Heart left ventricle (tissue), 13 donors: ENCODE results near the gene CTXN3.

Source experiments
- POLR2A ChIP-seq, 2 donors: fragments of 450-650 bp; IDR thresholded peaks; one replicate each; pipeline ENCODE4 v1.6.1; 2017; ENCODE audit warnings: antibody characterized with exemption in 2 of 2, mild to moderate bottlenecking in 2 of 2, moderate library complexity in 2 of 2
- TF ChIP-seq, protein P1 (sequence below), 12 donors: fragments of 200-600 bp; sonication (generic) in 4 of 12; IDR thresholded peaks; one replicate each; pipeline versions ENCODE4 v1.5.0 to v1.8.0; 2018 to 2022; ENCODE audit warnings: antibody characterized with exemption in 12 of 12, mild to moderate bottlenecking in 5 of 12
- donor health status: ischemic (EF 13 %, LVEDD 7.1; RV severe dilation, severe dysfunction).
- donor health status: DM: no; HTN: yes; CAD: no.
- donor health status: DM: no; HTN: no; CAD: no.
- donor health status: ischemic (EF 25% LVEDD 6.9; RV normal size, moderate dysfunction).
- donor health status: ischemic (EF 25% LVEDD 5.7; RV mildly dilated, moderate dysfunction).
- donor health status: ischemic (EF 35%, LVEDD 5.7; RV mildly dilated, moderate dysfunction).
- donor health status: nonischemic (EF 11% LVEDD 7.7; RV severe dilation, severe dysfunction).
- donor health status: DM: yes; HTN: yes; CAD: no.
- donor health status: PGD.
- donor health status: ischemic (EF 29% LVEDD 5.4; RV normal size, mild dysfunction).
- donor health status: nonischemic (EF 23%, LVEDD 6.1; RV moderate dilation, normal function).

DNA sequence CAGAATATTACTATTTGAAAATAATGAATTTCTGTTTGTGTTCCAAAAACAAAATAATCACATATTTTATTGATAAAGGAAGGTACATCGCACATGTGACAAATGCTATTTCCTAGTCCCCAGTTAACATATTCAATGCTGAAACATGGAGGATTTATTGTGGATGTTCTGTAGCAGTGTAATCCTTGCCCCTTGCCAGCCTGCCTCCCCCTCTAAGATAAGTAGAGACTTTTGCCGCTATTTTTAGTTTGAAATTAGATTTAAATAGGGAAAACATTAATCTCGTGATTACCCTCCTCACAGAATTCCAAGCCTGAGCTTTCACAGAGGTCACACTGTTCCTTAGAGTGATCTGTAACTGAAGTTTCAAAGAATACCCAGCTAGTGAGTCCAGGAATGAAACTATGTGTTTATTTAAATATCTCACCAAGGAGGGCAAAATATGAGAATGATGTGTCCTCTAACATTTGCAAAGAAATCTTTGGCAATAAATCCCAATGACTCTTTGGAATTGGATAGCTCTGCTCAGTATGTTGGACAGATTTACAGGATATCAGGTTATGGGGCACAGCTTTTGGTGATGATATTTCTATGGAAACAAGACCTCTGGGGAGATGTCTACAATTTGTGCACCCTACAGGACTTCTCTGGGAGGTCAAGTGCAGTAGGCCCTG, 17.3 kb downstream of the CTXN3 start:
- TF ChIP-seq, protein P1, sequence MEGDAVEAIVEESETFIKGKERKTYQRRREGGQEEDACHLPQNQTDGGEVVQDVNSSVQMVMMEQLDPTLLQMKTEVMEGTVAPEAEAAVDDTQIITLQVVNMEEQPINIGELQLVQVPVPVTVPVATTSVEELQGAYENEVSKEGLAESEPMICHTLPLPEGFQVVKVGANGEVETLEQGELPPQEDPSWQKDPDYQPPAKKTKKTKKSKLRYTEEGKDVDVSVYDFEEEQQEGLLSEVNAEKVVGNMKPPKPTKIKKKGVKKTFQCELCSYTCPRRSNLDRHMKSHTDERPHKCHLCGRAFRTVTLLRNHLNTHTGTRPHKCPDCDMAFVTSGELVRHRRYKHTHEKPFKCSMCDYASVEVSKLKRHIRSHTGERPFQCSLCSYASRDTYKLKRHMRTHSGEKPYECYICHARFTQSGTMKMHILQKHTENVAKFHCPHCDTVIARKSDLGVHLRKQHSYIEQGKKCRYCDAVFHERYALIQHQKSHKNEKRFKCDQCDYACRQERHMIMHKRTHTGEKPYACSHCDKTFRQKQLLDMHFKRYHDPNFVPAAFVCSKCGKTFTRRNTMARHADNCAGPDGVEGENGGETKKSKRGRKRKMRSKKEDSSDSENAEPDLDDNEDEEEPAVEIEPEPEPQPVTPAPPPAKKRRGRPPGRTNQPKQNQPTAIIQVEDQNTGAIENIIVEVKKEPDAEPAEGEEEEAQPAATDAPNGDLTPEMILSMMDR (IDR thresholded peaks at IDR 0.05) = no peak
- TF ChIP-seq POLR2A (IDR thresholded peaks at IDR 0.05) = no peak
